ENCODE results near the gene IL18. TPM values are rescaled to one million over a fixed set of nuclear protein-coding genes. Genes with fewer than 3 reads are reported as not detected.

Gene IL18
- total RNA-seq (0.17 and 0.26 TPM in 2 replicates), polyA plus RNA-seq (0.23 and 0.77 TPM in 2 replicates), polyA minus RNA-seq (ENCODE audit: low replicate concordance) (not detected in 2 replicates)
- 0.19 and 0.39 TPM in 2 replicates for polyA plus RNA-seq (2012)

DNA sequence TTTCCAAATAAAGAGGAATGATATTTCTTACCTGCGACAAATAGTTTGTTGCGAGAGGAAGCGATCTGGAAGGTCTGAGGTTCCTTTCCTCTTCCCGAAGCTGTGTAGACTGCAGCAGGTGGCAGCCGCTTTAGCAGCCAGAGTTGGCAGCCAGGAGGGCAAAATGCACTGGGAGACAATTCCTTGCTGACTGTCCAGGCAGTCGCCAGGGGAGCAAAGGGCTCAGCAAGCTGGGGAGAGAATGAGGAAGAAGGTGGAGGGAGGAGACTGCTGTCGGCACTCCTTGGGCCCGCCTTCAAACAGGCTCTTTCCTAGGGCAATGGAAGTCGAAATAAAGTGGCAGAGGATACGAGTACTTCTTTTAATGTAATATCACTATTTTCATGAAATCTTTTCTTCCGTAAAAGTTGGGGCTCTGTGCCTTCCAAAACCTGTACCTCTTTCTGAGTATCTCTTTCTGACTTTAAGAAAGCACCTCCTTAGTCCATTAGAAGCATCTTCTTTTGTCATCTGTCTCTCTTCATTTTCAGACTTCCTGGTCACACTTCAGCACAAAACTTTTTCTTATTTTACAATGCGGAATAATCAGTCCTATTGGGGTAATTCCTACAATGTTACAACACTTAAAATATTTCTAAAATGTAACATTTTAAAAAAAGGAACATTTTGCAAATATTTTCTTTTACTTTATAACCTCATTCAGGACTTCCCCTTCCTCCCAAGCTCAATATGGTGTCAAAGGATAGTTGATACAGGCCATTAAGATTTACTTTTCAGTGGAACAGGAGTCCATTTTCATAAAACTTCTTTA is at the start of gene IL18:
IL18 (minus strand) TSS at position 220 of the 811 bp plus-strand sequence. CDS start 9,041 bp downstream, outside the sequence.
- Histone ChIP-seq H3K36me3 (ENCODE audit: control insufficient read depth, insufficient read depth, low read length) (no peaks in the 10 kb centered on the region), H3K27ac (ENCODE audit: insufficient read depth, low read length) (no peak within 1 kb of the TSS), H3K4me2 (ENCODE audit: extremely low read depth, insufficient read depth, low read length) (no peak within 1 kb of the TSS), H3K9me3 (ENCODE audit: control insufficient read depth, insufficient read depth, low read depth, low read length) (no peaks in the 10 kb centered on the region), H3K9ac (ENCODE audit: insufficient read depth, low read length) (no peak within 1 kb of the TSS), H4K20me1 (ENCODE audit: control insufficient read depth, extremely low read depth, insufficient read depth, low read length) (no peaks in the 10 kb centered on the region), H3K4me1 (ENCODE audit: control insufficient read depth, extremely low read depth, insufficient read depth, low read length) (no peaks in the 10 kb centered on the region), H2AFZ (ENCODE audit: low read length) (no peak within 1 kb of the TSS), H3K4me3 (replicated peaks in 1 of 4; ENCODE audit: control extremely low read depth in 1 of 4, insufficient read depth in 1 of 4, low read depth in 3 of 4, low read length in 4 of 4) (no peak within 1 kb of the TSS), H3K27me3 (ENCODE audit: control insufficient read depth, insufficient read depth, low read length) (no peaks in the 10 kb centered on the region), H3K79me2 (ENCODE audit: control insufficient read depth, insufficient read depth, low read length) (no peaks in the 10 kb centered on the region)
- TF ChIP-seq EZH2 (IDR thresholded peaks at IDR 0.05; ENCODE audit: low read length, missing control alignments), result no peak
- TF ChIP-seq, protein P1, sequence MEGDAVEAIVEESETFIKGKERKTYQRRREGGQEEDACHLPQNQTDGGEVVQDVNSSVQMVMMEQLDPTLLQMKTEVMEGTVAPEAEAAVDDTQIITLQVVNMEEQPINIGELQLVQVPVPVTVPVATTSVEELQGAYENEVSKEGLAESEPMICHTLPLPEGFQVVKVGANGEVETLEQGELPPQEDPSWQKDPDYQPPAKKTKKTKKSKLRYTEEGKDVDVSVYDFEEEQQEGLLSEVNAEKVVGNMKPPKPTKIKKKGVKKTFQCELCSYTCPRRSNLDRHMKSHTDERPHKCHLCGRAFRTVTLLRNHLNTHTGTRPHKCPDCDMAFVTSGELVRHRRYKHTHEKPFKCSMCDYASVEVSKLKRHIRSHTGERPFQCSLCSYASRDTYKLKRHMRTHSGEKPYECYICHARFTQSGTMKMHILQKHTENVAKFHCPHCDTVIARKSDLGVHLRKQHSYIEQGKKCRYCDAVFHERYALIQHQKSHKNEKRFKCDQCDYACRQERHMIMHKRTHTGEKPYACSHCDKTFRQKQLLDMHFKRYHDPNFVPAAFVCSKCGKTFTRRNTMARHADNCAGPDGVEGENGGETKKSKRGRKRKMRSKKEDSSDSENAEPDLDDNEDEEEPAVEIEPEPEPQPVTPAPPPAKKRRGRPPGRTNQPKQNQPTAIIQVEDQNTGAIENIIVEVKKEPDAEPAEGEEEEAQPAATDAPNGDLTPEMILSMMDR (conservative IDR thresholded peaks at IDR 0.05 in 1 of 2, IDR thresholded peaks at IDR 0.05 in 1 of 2; ENCODE audit: low read depth in 1 of 2, low read length in 2 of 2), result no peak
- peak in 1 of 2 donors; percentile 25 for DNase-seq (ENCODE audit: low read depth in 2 of 2)

DNA sequence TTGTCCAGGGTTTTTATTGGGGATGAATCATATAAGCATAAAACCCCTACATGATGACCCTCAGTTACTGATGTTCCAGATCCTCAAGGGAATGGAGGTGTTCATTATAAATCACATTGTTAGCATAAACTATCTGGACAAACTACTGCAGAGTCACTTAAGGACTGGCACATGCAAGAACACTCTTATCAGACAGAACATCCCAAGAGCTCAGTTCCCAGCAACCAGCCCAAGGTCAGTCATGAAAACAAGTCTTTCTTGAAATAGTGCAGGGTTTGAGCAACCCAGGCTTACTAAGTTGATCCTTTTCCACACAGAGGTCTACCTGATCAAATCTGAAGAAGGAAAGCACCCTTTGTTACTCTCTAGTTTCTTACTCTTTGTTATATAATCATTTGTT is 48.8 kb upstream of the IL18 start:
- H3K4me3 ChIP-seq (replicated peaks in 1 of 4; ENCODE audit: control extremely low read depth in 1 of 4, insufficient read depth in 1 of 4, low read depth in 3 of 4, low read length in 4 of 4), result no peak overlapping the region
- no peaks in the 10 kb centered on the region for H3K79me2 ChIP-seq (ENCODE audit: control insufficient read depth, insufficient read depth, low read length)
- H3K4me2 ChIP-seq (ENCODE audit: extremely low read depth, insufficient read depth, low read length), result no peak overlapping the region
- no peak for DNase-seq (ENCODE audit: low read depth in 2 of 2)
- H3K4me1 ChIP-seq (ENCODE audit: control insufficient read depth, extremely low read depth, insufficient read depth, low read length), result peaks cover 6% of the 10 kb centered on the region
- no peaks in the 10 kb centered on the region for H3K36me3 ChIP-seq (ENCODE audit: control insufficient read depth, insufficient read depth, low read length)
- H3K9ac ChIP-seq (ENCODE audit: insufficient read depth, low read length), result no peak overlapping the region
- H2AFZ ChIP-seq (ENCODE audit: low read length), result no peak overlapping the region
- no peaks in the 10 kb centered on the region for H3K9me3 ChIP-seq (ENCODE audit: control insufficient read depth, insufficient read depth, low read depth, low read length)
- no peak for TF ChIP-seq EZH2 (IDR thresholded peaks at IDR 0.05; ENCODE audit: low read length, missing control alignments)
- TF ChIP-seq, protein P1 (conservative IDR thresholded peaks at IDR 0.05 in 1 of 2, IDR thresholded peaks at IDR 0.05 in 1 of 2; ENCODE audit: low read depth in 1 of 2, low read length in 2 of 2), result no peak
- no peaks in the 10 kb centered on the region for H3K27me3 ChIP-seq (ENCODE audit: control insufficient read depth, insufficient read depth, low read length)
- no peaks in the 10 kb centered on the region for H4K20me1 ChIP-seq (ENCODE audit: control insufficient read depth, extremely low read depth, insufficient read depth, low read length)
- no peak overlapping the region for H3K27ac ChIP-seq (ENCODE audit: insufficient read depth, low read length)

DNA sequence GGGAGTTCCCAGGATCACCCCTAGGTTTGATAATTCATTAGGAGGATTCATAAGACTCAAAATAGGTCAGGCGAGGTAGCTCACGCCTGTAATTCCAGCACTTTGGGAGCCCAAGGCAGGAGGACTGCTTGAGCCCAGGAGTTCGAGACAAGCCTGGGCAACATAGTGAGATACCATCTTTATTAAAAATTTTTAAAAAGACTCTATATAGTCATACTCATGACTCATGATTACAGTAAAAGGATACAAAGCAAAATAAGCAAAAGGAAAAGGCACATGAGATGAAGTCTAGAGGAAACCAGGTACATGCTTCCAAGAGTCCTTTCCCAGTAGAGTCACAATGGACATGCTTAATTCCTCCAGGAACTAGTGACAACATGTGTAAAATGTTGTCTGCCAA is 48.4 kb upstream of the IL18 start:
- Histone ChIP-seq H3K4me1 (ENCODE audit: control insufficient read depth, extremely low read depth, insufficient read depth, low read length) (peaks cover 6% of the 10 kb centered on the region), H3K4me2 (ENCODE audit: extremely low read depth, insufficient read depth, low read length) (no peak overlapping the region), H3K36me3 (ENCODE audit: control insufficient read depth, insufficient read depth, low read length) (no peaks in the 10 kb centered on the region), H3K27me3 (ENCODE audit: control insufficient read depth, insufficient read depth, low read length) (no peaks in the 10 kb centered on the region), H3K79me2 (ENCODE audit: control insufficient read depth, insufficient read depth, low read length) (no peaks in the 10 kb centered on the region), H3K27ac (ENCODE audit: insufficient read depth, low read length) (no peak overlapping the region), H3K9ac (ENCODE audit: insufficient read depth, low read length) (no peak overlapping the region), H3K9me3 (ENCODE audit: control insufficient read depth, insufficient read depth, low read depth, low read length) (no peaks in the 10 kb centered on the region), H4K20me1 (ENCODE audit: control insufficient read depth, extremely low read depth, insufficient read depth, low read length) (no peaks in the 10 kb centered on the region), H3K4me3 (replicated peaks in 1 of 4; ENCODE audit: control extremely low read depth in 1 of 4, insufficient read depth in 1 of 4, low read depth in 3 of 4, low read length in 4 of 4) (no peak overlapping the region), H2AFZ (ENCODE audit: low read length) (no peak overlapping the region)
- no peak for TF ChIP-seq EZH2 (IDR thresholded peaks at IDR 0.05; ENCODE audit: low read length, missing control alignments)
- TF ChIP-seq, protein P1 (conservative IDR thresholded peaks at IDR 0.05 in 1 of 2, IDR thresholded peaks at IDR 0.05 in 1 of 2; ENCODE audit: low read depth in 1 of 2, low read length in 2 of 2), result no peak
- no peak for DNase-seq (ENCODE audit: low read depth in 2 of 2)
